DND-41 (cell line): ENCODE measurements around the gene AURKB.

Source experiments
- CTCF ChIP-seq: IDR thresholded peaks from 2 replicates; pipeline ENCODE4 v1.5.1; 2012; ENCODE audit warnings: borderline replicate concordance, low read length, moderate library complexity, mild to moderate bottlenecking; ENCODE audit not compliant: poor library complexity, severe bottlenecking; ENCODE audit errors: extremely low read depth
- EZH2 ChIP-seq: IDR thresholded peaks from 3 replicates; pipeline ENCODE4 v1.6.1; 2012; ENCODE audit warnings: borderline replicate concordance, low read depth, mild to moderate bottlenecking, moderate library complexity, low read length, inconsistent platforms; ENCODE audit not compliant: severe bottlenecking

DNA sequence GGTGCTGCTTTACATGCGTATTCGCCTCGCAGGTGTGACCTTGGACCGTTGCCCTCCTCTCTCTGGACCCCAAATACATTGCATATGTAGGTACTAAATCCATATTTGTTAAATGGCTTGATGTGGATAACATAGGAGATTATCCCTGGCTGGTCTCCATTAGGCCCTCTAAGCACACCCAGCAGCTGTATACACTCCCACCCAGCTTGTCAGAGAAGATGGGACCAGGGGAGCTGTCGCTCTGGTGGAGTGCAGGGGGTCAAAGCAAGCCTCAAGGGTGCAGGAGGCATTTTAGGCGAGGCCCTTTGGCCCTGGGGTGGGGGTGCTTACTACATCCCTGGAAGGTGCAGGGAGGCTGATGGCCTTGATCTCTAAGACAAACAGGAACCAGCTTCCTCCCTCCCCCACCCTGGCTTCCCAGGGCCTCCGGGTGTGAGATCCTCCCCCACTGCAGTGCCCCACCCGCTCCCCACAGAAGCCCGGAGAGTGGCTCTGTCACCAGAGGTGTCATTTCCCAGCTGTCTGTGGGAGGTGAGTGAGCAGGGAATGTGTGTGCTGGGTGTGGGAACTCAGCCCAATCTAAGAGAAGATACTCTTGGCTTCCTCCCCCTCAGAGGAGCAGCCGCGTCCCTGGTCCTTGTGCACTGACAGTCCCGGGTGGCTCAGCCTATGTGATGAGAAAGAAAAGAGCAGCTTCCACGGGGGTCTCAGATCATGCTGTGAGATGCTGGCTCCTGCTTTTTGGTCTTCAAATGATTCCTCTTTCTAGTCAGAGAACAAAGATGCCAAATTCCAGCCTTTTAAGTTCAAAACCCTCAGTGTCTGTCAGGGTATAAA is 46.2 kb downstream of the AURKB start:
- TF ChIP-seq CTCF (no peak), EZH2 (no peak)
